A549 (cell line): ENCODE results near the gene TRABD2A. TPM values are rescaled to one million over a fixed set of nuclear protein-coding genes. Genes with fewer than 3 reads are reported as not detected.

Experiments used
- ATAC-seq, 2 experiments: fragments of 200-7000 bp in 1 of 2; fragments of >200 bp in 1 of 2; cut with Nextera tagmentation in 1 of 2; cut with Tn5 transposase in 1 of 2; 3 replicates each; pipeline versions ENCODE4 v1.8.0 to v1.9.1; 2018 to 2020; ENCODE audit warnings: mild to moderate bottlenecking in 1 of 2, moderate library complexity in 1 of 2
- CTCF ChIA-PET: fragments of 300-600 bp; sonication (Branson Sonifier 250); formaldehyde crosslinking; extraction: SDS; loops from one replicate; lab custom pipeline; 2021; ENCODE audit warnings: antibody characterized with exemption, inconsistent platforms; lab: Yijun Ruan, JAX
- POLR2A ChIA-PET: fragments of 350-600 bp; formaldehyde crosslinking; extraction: SDS; loops from one replicate; lab custom pipeline; 2021; ENCODE audit warnings: antibody characterized with exemption, inconsistent platforms; lab: Yijun Ruan, JAX
- DNase-seq, 2 experiments: peaks; one replicate each; pipeline versions ENCODE4 v3.0.0 to v3.0.0-alpha.2; 2011 to 2016; ENCODE audit warnings: low read depth in 1 of 2, low spot score in 1 of 2
- FAIRE-seq: peaks from 2 replicates; lab custom pipeline; 2011; peaks lifted over from hg19 to GRCh38; lab: Jason Lieb, UNC
- H3K27ac ChIP-seq, 2 experiments: fragments of >200 bp; sonication (Bioruptor Twin); formaldehyde crosslinking; 3 replicates each; pipeline ENCODE4 v1.5.1; 2016 to 2017
- H3K4me1 ChIP-seq: fragments of >200 bp; sonication (Bioruptor Twin); formaldehyde crosslinking; 3 replicates; pipeline ENCODE4 v1.6.1; 2016
- H3K4me2 ChIP-seq: fragments of >200 bp; sonication (Bioruptor Twin); formaldehyde crosslinking; 3 replicates; pipeline ENCODE4 v1.6.1; 2016
- H3K4me3 ChIP-seq: fragments of >200 bp; sonication (Bioruptor Twin); formaldehyde crosslinking; 3 replicates; pipeline ENCODE4 v1.5.1; 2016
- H3K9me3 ChIP-seq: fragments of >200 bp; sonication (Bioruptor Twin); formaldehyde crosslinking; 3 replicates; pipeline ENCODE4 v1.6.1; 2016
- ATOH8 ChIP-seq: fragments of 250-450 bp; sonication (Bioruptor Pico); IDR thresholded peaks from 2 replicates; pipeline ENCODE4 v1.5.0; 2020; ENCODE audit warnings: low read depth, mild to moderate bottlenecking, moderate library complexity
- BCL3 ChIP-seq: fragments of >200 bp; sonication (Bioruptor Twin); formaldehyde crosslinking; IDR thresholded peaks from 3 replicates; pipeline ENCODE4 v1.6.1; 2016
- CHD4 ChIP-seq: fragments of 200-600 bp; sonication (generic); IDR thresholded peaks from 2 replicates; pipeline ENCODE4 v1.6.1; 2016; ENCODE audit warnings: antibody characterized with exemption, mild to moderate bottlenecking, borderline replicate concordance
- CTCF ChIP-seq: fragments of >200 bp; sonication (Bioruptor Twin); formaldehyde crosslinking; IDR thresholded peaks from 3 replicates; pipeline ENCODE4 v1.5.1; 2016
- E2F6 ChIP-seq: IDR thresholded peaks from 2 replicates; pipeline ENCODE4 v1.6.1; 2012; ENCODE audit warnings: low read depth, borderline replicate concordance
- EHF ChIP-seq: fragments of 250-450 bp; sonication (Bioruptor Pico); IDR thresholded peaks from 2 replicates; pipeline ENCODE4 v1.5.0; 2020; ENCODE audit warnings: mild to moderate bottlenecking
- ELK1 ChIP-seq: fragments of 150-350 bp; IDR thresholded peaks from 2 replicates; pipeline ENCODE4 v1.6.1; 2014; ENCODE audit warnings: low read depth, mild to moderate bottlenecking, low read length
- ESRRA ChIP-seq: fragments of 150-350 bp; IDR thresholded peaks from 2 replicates; pipeline ENCODE4 v1.6.1; 2014; ENCODE audit warnings: mild to moderate bottlenecking, low read length, borderline replicate concordance
- FOSB ChIP-seq: fragments of 250-450 bp; sonication (Bioruptor Pico); IDR thresholded peaks from 2 replicates; pipeline ENCODE4 v1.5.0; 2020; ENCODE audit warnings: mild to moderate bottlenecking, moderate library complexity
- FOXS1 ChIP-seq: fragments of 250-450 bp; sonication (Bioruptor Pico); IDR thresholded peaks from 2 replicates; pipeline ENCODE4 v1.5.0; 2020; ENCODE audit warnings: mild to moderate bottlenecking, moderate library complexity
- HMGXB4 ChIP-seq: fragments of 250-450 bp; sonication (Bioruptor Pico); IDR thresholded peaks from 2 replicates; pipeline ENCODE4 v1.5.0; 2021; ENCODE audit warnings: mild to moderate bottlenecking, moderate library complexity, borderline replicate concordance
- HOXA7 ChIP-seq: fragments of 250-450 bp; sonication (Bioruptor Pico); IDR thresholded peaks from 2 replicates; pipeline ENCODE4 v1.5.0; 2020; ENCODE audit warnings: mild to moderate bottlenecking, moderate library complexity
- JUN ChIP-seq, 2 experiments: fragments of >200 bp; sonication (Bioruptor Twin); formaldehyde crosslinking; IDR thresholded peaks; 2 replicates in 1 of 2; 3 replicates in 1 of 2; pipeline ENCODE4 v1.6.1; 2016 to 2017
- MAFK ChIP-seq: fragments of 450-650 bp; IDR thresholded peaks from 2 replicates; pipeline ENCODE4 v1.6.1; 2014; ENCODE audit not compliant: partially characterized antibody
- MAX ChIP-seq: IDR thresholded peaks from 2 replicates; pipeline ENCODE4 v1.6.1; 2012
- NPAS2 ChIP-seq: fragments of 250-450 bp; sonication (Bioruptor Pico); IDR thresholded peaks from 2 replicates; pipeline ENCODE4 v1.8.0; 2022; ENCODE audit warnings: mild to moderate bottlenecking, moderate library complexity, borderline replicate concordance
- PBX3 ChIP-seq: IDR thresholded peaks from 2 replicates; pipeline ENCODE4 v1.6.1; 2012
- RCOR1 ChIP-seq: fragments of 150-350 bp; IDR thresholded peaks from 2 replicates; pipeline ENCODE4 v1.6.1; 2014; ENCODE audit warnings: antibody characterized with exemption, low read length, low read depth
- REST ChIP-seq: fragments of 200-600 bp; sonication (generic); IDR thresholded peaks from 2 replicates; pipeline ENCODE4 v1.6.1; 2016; ENCODE audit warnings: antibody characterized with exemption, mild to moderate bottlenecking, moderate library complexity
- TFCP2L1 ChIP-seq: fragments of 250-450 bp; sonication (Bioruptor Pico); IDR thresholded peaks from 2 replicates; pipeline ENCODE4 v1.5.0; 2021; ENCODE audit warnings: mild to moderate bottlenecking
- ZNF302 ChIP-seq: fragments of 250-450 bp; sonication (Bioruptor Pico); IDR thresholded peaks from 2 replicates; pipeline ENCODE4 v1.9.0; 2021; ENCODE audit warnings: inconsistent platforms, mild to moderate bottlenecking, moderate library complexity
- ZSCAN20 ChIP-seq: fragments of 250-450 bp; sonication (Bioruptor Pico); IDR thresholded peaks from 2 replicates; pipeline ENCODE4 v1.8.0; 2022; ENCODE audit warnings: mild to moderate bottlenecking, moderate library complexity
- WGBS: methylation state at CpG from one replicate; pipeline ENCODE4 v1.1.6; 2017; ENCODE audit errors: missing lambda C conversion rate; 5-methylcytosine and 5-hydroxymethylcytosine counted together
- polyA plus RNA-seq, 4 experiments: library from polyadenylated mRNA; depleted of rRNA in 3 of 4; stranded (reverse); fragments of >200 nt; fragmentation: RNase III in 1 of 4; extraction: RNeasy Plus Mini Kit Qiagen cat#74134 plus additional on column Dnase treatment in 1 of 4; gene quantifications; 2 replicates in 3 of 4; 3 replicates in 1 of 4; pipeline ENCODE4 v1.2.3, GENCODE V29; 2011 to 2017

The TRABD2A gene
- polyA plus RNA-seq, 2 of the 4 experiments (the other 2 are of a cell fraction), result 6.1 to 7.1 TPM

GRCh38 chr2:84839851-84840250 lies 41.0 kb downstream of the TRABD2A start:
- WGBS, result 60% methylated on average over 4 of the region's 4 CpGs
- TF ChIP-seq CHD4 (no peak), REST (no peak), JUN (IDR thresholded peaks at IDR 0.05) (no peak), CTCF (no peak), RCOR1 (no peak), PBX3 (no peak), ZNF302 (CRISPR knock-in tag) (no peak), EHF (no peak), E2F6 (no peak), MAFK (no peak), ELK1 (no peak), TFCP2L1 (no peak)
- Histone ChIP-seq H3K4me2 (no peak overlapping the region), H3K9me3 (peaks cover 15% of the 10 kb centered on the region; the same call in 2 of the 3 replicates), H3K27ac (no peak overlapping the region), H3K4me1 (no peaks in the 10 kb centered on the region), H3K4me3 (no peak overlapping the region)
- POLR2A ChIA-PET, result no interaction called here
- ATAC-seq (no peak), FAIRE-seq (no peak), DNase-seq (no peak)
- CTCF ChIA-PET, result no interaction called here

GRCh38 chr2:84838434-84839145 lies 42.3 kb downstream of the TRABD2A start:
- Histone ChIP-seq H3K9me3 (peaks cover 15% of the 10 kb centered on the region; the same call in 2 of the 3 replicates), H3K4me1 (no peaks in the 10 kb centered on the region), H3K4me3 (no peak overlapping the region), H3K27ac (no peak overlapping the region), H3K4me2 (no peak overlapping the region)
- DNase-seq, result no peak
- ChIA-PET POLR2A (no interaction called here), CTCF (interaction anchor here (1.2 kb wide), 1 partner anchor 27 kb away, joined by 3 read pairs; no protein-coding TSS in a partner anchor)
- no peak for FAIRE-seq
- no peak for ATAC-seq
- 53% methylated on average over 2 of the region's 2 CpGs for WGBS
- no peak for TF ChIP-seq HOXA7
- TF ChIP-seq NPAS2 (CRISPR knock-in tag), result no peak
- no peak for TF ChIP-seq TFCP2L1
- TF ChIP-seq JUN (IDR thresholded peaks at IDR 0.05), result no peak
- TF ChIP-seq MAX, result no peak
- no peak for TF ChIP-seq ZSCAN20 (CRISPR knock-in tag)
- TF ChIP-seq HMGXB4 (CRISPR knock-in tag), result no peak
- no peak for TF ChIP-seq BCL3
- TF ChIP-seq ATOH8 (CRISPR knock-in tag), result no peak
- no peak for TF ChIP-seq CHD4
- TF ChIP-seq FOSB (CRISPR knock-in tag), result no peak
- TF ChIP-seq ESRRA, result no peak
- no peak for TF ChIP-seq FOXS1 (CRISPR knock-in tag)
